GM21515 (cell line): Measurements from ENCODE around the gene NRG4.
"Not testable (repeated sequence)": the region's sequence is repeated elsewhere in the genome, so short reads cannot be mapped to it uniquely, and the experiment has no call there.

ENCODE experiments used
- ATAC-seq: cut with Tn5 transposase; IDR thresholded peaks from one replicate; pipeline ENCODE4 v1.9.1; 2021; ENCODE audit not compliant: unreplicated experiment

Gene NRG4

GRCh38 chr15:76011627-76012551, at the start of gene NRG4:
Gene NRG4 (minus strand): TSS chr15:76012424. CDS start chr15:76011230, 1,194 bp downstream.
- ATAC-seq = no peak

GRCh38 chr15:76061700-76062099, 49.5 kb upstream of the NRG4 start:
- no peak for ATAC-seq

GRCh38 chr15:76060118-76060989, 48.1 kb upstream of the NRG4 start:
- no peak for ATAC-seq

- no peak for ATAC-seq
Measured at GRCh38 chr15:76059320-76060117, 47.3 kb upstream of the NRG4 start, which contains the start of gene TMEM266. Gene TMEM266 (plus strand): TSS chr15:76059985. CDS start chr15:76134264, 74,279 bp downstream.

GRCh38 chr15:76058714-76059319, 46.6 kb upstream of the NRG4 start:
- no peak for ATAC-seq

- ATAC-seq = no peak
Measured at GRCh38 chr15:76057332-76058000, 45.2 kb upstream of the NRG4 start.

- ATAC-seq = no peak
Measured at GRCh38 chr15:76056931-76057330, 44.7 kb upstream of the NRG4 start.

GRCh38 chr15:76054201-76054600, 42.0 kb upstream of the NRG4 start:
- ATAC-seq = not testable (repeated sequence)

- ATAC-seq = no peak
Measured at GRCh38 chr15:76038512-76038911, 26.3 kb upstream of the NRG4 start.

GRCh38 chr15:76035593-76035992, 23.4 kb upstream of the NRG4 start:
- ATAC-seq = no peak

GRCh38 chr15:76034111-76034510, 21.9 kb upstream of the NRG4 start:
- no peak for ATAC-seq

GRCh38 chr15:76033438-76033837, 21.2 kb upstream of the NRG4 start:
- no peak for ATAC-seq

- no peak for ATAC-seq
Measured at GRCh38 chr15:76032046-76032445, 19.8 kb upstream of the NRG4 start.

GRCh38 chr15:76024021-76024768, 12.0 kb upstream of the NRG4 start:
- ATAC-seq = no peak

- ATAC-seq = not testable (repeated sequence)
Measured at GRCh38 chr15:76013470-76013869, 1.2 kb upstream of the NRG4 start.

- no peak for ATAC-seq
Measured at GRCh38 chr15:76010613-76011012, 1.6 kb downstream of the NRG4 start.

- ATAC-seq = no peak
Measured at GRCh38 chr15:76006136-76006778, 6.0 kb downstream of the NRG4 start.

GRCh38 chr15:76003364-76003763, 8.9 kb downstream of the NRG4 start:
- ATAC-seq = no peak

- no peak for ATAC-seq
Measured at GRCh38 chr15:75995611-75996010, 16.6 kb downstream of the NRG4 start.
